Anterior cingulate cortex (tissue), 58 donors: ENCODE data around the gene USP47.
A peak's percentile ranks its signal among the peaks of the same experiment; 100 is the strongest.

Experiments used
- DNase-seq, 58 donors: peaks; one replicate each; lab custom pipeline; 2025; lab: John Stamatoyannopoulos, UW

USP47 gene

DNA sequence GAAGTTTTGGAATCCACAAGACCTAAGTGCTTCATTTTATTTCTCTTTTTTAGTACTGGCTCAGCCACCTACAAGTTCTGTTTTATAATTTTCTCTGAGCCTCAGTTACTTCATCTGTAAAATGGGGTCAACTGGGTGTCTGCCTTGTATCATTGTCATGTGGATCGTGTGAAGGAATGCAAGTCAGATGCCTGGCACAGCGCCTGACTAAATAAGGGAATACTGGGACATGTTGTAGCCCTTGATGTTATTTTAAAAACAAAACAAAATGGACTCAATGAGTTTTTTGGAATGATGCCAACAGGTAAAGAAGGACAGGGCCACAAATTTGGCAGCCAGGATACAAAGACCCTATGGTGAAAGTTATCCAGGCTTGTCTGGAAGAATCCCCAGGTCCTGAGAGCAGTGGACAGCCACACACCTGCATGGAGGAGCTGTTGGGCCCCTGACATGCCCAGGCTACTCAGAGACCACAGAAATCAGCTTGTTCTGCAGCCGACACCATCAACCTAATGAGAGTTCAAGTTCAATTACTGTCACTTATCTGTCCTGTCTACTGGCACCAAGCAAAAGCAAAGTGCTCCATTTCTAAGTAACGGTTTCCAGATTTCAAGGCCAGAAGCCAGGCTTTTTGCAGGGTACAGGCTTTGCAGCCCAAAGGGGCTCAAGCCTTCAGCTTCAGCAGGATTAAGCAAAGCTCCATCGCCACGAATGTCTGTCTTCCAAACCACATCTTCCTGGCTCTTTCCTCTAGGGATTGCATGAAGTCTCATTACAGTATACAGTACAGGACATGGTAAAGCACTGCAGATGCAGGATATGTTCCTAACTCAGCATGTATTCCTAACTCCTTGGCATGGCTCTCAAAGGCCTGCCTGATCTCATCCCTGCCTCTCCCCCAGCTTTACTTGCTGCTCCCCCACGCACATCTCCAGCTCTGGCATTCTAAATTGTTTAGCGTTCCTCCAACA, 148.3 kb downstream of the USP47 start:
- DNase-seq = peak in 4 of 58 donors; percentile 20 to 58 (median 32)

DNA sequence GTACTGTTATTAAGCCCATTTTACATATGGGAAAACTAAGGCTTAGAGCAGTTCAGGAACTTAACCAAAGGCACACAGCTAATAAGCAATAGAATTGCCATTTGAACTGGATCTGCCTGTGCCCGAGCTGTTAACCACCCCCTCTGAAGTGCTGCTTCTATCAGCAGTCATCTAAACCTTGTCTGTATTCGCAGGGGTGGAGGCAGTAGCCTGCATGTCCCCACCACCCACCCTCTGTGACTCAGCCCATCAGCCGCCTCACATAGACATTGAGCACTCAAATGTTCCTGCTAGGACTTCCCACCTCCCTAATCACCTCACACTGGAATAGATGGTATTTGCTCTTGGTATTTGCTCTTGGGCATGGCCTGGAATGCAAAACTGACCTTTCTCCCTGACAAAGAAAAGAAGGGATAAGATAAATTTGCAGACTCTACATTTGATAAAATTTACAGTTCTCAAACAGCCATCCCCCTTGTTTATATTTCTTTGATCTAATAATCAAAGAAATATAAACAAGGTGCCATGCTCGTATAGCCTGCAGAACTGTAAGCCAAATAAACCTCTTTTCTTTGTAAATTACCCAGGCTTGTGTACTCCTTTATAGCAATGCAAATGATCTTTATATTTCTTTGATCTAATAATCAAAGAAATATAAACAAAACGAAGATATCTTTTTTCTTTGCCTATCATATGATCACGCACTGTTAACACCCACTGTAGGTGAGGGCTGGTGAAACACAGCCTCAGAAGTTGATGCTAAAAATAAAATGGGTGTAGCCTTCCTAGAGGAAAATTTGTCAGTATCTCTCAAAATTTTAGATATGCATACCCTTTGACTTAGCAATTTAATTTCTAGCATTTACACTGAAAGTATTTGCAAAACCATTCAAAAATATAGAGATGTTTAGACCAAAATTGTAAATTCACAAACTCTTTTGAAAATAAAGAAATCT, 150.8 kb downstream of the USP47 start:
- DNase-seq = peak in 9 of 58 donors; percentile 32 to 56 (median 48)

DNA sequence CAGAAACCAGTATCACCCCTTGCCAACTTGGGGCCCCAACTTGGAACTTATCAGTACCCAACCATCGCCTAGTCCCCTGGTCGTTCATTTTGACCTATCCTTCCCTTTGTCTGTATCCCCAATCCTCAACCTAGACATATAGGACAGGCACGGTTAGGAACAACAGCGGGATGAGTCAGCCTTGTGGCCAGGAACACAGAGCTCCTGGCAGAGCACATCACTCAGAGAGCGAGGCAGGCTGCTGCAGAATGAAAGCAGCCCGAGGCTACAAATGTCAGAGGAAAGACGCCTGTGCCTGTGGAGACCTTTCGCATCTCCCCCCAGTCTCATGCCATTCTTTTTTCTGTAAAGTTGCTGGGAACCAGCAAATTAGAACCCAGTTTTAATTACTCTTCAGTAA, 152.1 kb downstream of the USP47 start:
- peak in 48 of 58 donors; percentile 32 to 86 (median 60) for DNase-seq

DNA sequence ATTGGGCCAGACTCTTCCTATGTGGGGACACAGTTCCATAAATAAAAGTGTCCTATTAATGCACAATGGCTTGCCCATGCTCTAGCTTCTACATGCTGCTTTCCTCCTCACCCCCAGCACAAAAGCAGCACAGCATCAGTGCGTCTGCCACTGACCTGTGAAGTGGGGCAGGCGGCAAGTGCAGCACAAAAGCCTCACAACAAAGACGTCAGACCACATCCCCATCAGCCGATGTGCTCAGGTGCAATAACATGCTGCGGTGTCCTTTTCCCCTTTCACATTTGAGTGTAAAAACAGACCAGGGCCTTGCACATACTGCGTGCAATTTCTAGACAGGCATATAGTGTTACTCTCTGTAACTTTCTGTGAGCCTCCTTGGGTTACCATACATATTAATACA, 153.8 kb downstream of the USP47 start:
- DNase-seq = no peak

DNA sequence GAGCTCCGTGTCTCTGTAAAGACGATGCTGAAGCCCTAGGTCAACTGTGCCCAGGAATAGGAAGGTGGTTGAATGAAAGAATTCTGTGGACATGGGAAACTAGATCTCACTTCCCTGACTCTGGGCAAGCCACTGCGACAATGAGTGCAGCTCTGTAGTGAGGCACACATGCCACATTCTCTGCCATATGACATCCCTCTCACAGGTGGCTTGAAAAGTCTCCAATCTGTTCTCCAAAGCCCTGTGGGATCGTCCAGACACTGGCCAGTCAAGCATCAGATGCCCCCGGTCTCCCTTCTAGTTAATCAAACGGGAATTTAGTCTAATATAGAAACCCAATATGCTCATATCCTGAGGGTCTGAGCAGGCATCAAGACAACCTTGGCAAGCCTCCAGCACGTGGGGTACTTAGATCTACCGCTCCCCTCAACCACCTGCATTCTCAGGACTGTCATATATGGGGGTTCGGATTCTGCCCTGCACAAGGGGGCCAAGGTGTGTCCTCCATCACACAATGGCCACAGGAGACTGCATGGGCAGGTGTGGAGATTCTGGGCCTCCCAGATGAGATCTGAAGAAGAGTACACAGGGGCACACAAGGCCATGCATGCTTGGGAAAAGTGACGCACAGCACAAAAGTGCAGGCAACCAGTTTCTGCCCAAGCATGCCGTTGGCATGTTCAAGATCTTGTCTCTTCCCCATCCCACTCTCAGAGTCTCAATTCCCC, 154.7 kb downstream of the USP47 start:
- no peak for DNase-seq

DNA sequence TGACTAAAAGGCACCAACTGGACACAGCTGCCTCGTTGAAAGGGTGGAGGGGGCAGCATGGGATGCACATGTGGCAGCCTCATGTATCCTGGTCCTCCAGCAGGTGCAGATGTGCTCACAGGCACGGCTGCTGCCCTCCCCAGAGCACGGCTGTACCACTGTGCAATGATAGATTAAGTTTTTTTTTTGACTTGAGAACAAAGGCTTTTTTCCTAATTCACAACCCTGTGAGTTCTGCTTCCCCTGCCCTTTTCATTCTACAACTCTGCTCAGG, 155.2 kb downstream of the USP47 start:
- DNase-seq = no peak

DNA sequence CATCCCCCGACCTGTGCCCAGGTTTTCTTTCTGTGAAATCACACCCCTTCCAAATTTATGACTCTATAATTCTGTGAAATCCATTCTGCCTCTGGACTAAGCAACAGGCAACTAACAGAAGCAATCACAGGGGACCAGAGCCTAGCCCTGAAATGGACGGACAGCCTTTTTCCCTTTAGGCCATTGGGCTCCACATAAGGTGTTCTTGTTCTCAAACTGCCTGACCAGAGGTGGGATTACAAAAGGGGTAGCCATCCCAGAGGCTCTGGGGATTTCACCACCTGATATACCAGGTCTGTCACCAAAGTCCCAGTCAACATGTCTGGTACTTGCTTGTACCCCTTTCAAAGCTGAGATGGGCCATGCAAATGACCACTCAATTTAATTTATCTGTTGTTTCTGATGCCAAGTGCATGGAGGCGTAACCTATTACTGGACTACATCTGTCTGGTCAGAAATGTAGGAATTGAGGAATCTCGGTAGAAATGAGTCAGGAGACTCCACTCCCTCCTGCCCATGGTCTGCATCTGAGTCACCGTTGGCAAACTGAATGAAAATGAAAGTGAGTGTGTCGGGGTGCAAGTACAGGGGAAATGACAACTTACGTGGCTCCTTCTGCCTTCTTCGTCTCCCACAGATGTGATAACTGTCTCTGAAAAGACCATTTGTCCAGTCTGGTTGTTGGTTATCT, 156.5 kb downstream of the USP47 start:
- no peak for DNase-seq

DNA sequence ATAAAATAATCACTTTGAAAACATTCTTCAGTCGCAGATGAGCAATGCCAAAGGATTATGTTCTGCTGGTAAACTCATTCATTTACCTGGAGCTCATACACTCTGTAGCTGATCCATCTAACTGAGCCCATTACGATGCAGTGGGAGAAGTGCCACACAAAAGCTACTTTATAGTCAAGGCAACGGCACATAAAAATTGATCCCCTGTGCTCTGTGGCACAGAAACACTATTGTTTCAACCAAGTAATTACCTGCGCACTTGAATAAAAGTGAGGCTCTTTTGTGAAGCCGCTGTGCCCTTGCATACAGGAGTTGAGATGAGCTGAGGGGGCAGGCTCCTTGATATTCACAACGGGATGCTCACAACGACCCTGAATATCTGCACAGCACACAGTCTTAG, 159.4 kb downstream of the USP47 start:
- DNase-seq = no peak

DNA sequence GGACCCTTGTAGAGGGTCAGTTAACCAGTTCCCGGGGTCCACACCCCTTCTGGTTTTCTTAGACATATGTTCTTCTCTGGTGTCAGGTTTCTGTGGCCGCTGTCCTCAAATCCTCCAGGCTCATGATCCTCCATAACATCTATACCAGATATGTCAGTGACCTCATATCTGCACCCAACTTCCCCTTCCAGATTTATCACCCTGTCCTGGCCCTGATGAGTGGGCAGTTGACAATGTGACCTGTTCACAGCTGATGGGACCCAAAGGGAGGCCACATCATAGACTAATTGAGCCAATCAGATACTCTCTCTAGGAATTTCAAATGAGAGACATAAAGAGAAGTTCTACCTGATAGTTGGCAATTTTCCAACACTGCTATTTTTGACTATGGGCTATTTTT, 161.6 kb downstream of the USP47 start:
- DNase-seq = no peak

DNA sequence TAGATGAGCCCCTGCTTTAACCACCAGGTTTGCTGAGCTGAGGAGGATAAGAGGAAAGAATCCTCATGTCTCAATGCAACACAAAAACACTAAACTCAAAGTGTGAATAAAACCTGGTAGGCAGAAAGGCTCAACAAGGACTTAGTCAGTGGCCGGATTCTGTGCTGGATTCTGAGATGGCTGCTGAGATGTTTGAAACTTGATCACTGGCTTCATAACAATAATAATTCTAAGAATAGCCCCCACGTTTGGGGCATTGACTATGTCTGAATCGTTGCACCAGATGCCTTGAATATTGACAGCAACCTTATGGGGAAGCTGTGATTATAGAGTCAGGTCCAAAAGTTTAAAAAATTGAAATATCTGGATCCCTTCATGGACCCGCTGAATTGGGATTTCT, 162.0 kb downstream of the USP47 start:
- no peak for DNase-seq

DNA sequence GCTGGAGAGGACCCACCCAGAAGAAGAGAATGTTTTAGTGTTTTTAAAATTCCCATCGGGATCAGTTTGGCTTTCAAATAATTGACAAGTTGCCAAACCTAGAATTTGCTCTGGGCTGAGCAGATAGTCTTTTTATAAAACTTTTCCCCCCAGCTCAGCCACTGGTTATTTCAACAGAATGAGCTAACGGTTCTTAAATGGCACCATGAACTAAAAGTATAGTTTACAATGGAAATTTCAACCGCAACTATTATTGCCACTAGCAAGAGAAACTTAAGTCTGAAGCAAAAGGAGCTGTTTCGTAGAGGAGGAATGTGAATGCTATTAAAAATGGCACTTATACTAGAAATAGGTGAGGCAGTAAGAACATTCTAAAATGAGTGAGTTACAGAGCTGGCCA, 163.3 kb downstream of the USP47 start:
- no peak for DNase-seq

DNA sequence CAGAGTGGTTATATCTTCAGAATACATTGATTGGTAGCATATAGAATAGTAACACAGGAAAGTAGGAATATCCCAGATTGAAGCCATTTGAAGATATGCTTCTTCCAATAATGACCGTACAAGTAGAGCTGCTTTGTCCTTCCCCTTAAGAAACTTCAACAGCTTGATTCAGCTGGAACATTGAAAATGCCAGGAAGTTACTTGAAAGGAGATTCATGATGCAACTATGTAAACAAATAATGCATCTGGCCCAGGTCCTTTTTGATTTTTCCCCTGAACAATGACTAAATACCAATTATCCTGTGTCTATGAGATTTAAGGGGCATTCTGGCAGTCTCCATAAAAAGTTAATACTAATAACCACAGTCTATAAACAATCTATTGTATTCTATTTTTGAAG, 163.7 kb downstream of the USP47 start:
- DNase-seq = no peak

DNA sequence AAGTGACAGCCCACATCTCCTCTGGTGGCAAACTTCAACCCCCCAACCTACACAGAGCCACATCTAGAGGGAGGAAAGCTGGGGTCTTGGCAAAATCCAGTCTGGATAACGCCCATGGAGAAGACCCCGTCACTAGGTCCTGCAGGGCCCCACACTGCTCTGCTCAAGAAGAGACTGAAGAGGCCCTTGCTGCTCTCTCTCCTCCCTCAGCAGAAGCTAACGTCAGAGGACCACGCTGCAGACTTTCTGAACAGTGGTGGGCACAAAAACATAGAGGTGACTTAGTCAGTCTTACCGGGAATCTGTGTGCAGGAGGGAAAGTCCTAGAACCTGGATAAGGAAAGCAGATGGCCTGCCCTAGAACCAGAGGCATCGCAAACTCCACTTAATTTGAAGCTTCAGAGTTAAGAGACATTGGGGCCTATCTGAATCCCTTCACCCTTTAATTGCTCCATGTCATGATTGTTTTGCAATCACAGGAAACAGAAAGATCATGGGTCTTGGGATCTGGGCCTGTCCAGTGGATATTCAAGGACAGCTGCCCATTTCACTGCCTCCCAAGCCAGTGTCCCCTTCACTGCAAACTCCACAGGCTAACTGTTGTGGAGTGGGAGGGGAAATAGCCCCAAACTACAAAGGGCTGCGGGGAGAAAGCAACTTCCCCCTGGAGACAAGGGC, 164.9 kb downstream of the USP47 start:
- no peak for DNase-seq

DNA sequence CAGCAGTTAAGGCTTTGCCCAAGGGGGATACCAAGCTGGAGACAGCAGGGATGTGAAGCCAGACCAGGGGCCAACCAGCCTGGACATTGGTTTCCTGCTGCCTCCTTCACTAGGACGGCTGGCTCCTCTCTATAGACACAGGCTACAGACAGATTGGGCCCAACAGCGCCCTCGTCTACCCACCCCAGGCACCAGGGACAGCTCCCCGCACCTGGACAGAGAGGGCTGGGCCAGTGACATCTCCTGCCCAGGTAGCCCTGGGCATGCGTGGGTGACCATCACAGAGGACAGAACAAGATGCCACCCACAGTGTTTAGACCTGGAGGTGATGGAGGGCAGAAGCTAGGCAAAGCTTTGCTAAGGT, 165.4 kb downstream of the USP47 start:
- no peak for DNase-seq

DNA sequence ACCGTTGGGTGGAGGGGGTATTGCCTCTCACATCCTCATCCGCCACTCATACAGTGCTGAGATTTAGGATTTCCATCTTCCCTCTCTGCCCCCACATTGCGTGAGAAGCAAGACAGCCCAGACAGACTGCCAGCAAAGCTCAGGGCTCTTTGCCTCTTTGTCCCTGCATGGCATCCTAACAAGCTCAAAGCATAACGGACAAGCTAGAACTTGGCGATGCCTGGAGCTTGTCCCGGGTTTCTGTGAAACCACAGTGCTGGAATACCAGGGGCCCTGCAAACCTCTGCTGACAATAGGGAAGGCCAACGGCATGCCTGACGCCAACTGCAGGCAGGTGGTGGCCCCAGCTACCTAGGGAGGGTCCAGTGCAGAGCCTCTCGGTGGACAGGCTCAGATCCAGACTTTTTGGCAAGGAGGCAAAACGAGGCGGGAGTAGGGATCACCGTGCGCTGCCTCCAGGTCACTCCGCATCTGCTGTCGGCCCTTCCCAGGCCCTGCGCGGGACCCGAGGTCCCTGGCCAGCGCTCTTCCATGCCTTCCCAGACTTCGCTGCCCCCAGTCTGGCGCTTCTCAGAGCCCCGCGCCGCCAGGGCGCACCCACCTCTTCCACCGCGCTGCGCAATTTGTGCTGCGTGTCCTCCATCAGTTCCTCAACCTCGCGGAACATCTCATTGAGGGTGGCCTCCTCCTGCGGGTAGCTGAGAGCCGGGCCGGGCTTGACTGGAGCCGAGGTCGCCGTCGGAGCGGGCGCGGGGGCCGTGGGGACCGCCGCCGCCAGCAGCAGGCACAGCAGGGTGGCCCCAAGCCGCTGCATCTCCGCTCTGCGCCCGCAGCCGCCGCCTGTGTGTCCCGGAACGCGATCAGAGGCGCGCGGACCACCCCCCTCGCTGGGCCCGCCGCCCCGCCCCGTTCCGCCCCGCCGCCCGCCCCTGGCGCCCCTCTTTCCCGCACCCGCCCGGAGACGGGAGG, 166.3 kb downstream of the USP47 start, which contains the start of gene DKK3:
DKK3 (minus strand) TSS at position 858 of the 969 bp plus-strand sequence; CDS start at position 814, 44 bp downstream.
- peak in 46 of 58 donors; percentile 16 to 79 (median 50) for DNase-seq
